ENCODE results near the gene FRY.

GRCh38 chr13:32067149-32067961 is 35.8 kb downstream of the FRY start:
- no peak for TF ChIP-seq TAF1 (IDR thresholded peaks at IDR 0.05; ENCODE audit: low read depth)
- no peak for TF ChIP-seq CEBPB (IDR thresholded peaks at IDR 0.05)
- TF ChIP-seq TEAD4 (IDR thresholded peaks at IDR 0.05), result no peak
- no peak for TF ChIP-seq MAX (IDR thresholded peaks at IDR 0.05)
- TF ChIP-seq CREB1 (IDR thresholded peaks at IDR 0.05; ENCODE audit: low read depth), result no peak
